ENCODE data around the gene CDC6.
"Not testable (repeated sequence)": the region's sequence is repeated elsewhere in the genome, so short reads cannot be mapped to it uniquely, and the experiment has no call there.

The CDC6 gene

GRCh38 chr17:40286473-40286872 is 1.2 kb upstream of the CDC6 start:
- Histone ChIP-seq H3K4me1 (ENCODE audit: control insufficient read depth, insufficient read depth, low read length) (no peaks in the 10 kb centered on the region), H3K4me3 (ENCODE audit: insufficient read depth, low read depth, low read length) (no peak overlapping the region), H3K27me3 (ENCODE audit: control insufficient read depth, insufficient read depth, low read length, poor library complexity, severe bottlenecking) (no peaks in the 10 kb centered on the region), H3K27ac (ENCODE audit: insufficient read depth, low read depth, low read length, poor library complexity, severe bottlenecking) (no peak overlapping the region), H3K9me3 (ENCODE audit: control insufficient read depth, low read length) (no peaks in the 10 kb centered on the region), H3K36me3 (ENCODE audit: control insufficient read depth, insufficient read depth, low read length) (peaks cover 14% of the 10 kb centered on the region)
- WGBS, 2 experiments = 96 to 100% methylated on average over 2 of the region's 2 CpGs

DNA sequence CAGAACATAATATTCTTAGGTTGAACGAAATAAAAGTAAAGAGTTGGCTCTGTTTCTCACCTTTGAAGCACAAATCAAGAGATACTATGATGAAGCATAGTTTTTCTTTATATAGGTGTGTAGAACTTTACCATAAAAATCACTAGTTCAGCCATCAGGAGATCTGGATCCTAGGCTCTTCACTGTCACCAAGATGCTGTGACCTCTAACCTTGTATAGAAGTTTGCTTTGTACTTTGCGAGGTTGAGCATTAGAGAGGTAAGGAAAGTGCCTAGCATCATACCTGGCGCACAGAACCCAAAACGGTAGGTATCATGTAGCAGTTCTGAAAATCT is 553 bp upstream of the CDC6 start:
- Histone ChIP-seq H3K4me3 (ENCODE audit: insufficient read depth, low read depth, low read length) (no peak overlapping the region), H3K27ac (ENCODE audit: insufficient read depth, low read depth, low read length, poor library complexity, severe bottlenecking) (no peak overlapping the region), H3K4me1 (ENCODE audit: control insufficient read depth, insufficient read depth, low read length) (no peaks in the 10 kb centered on the region), H3K27me3 (ENCODE audit: control insufficient read depth, insufficient read depth, low read length, poor library complexity, severe bottlenecking) (no peaks in the 10 kb centered on the region), H3K9me3 (ENCODE audit: control insufficient read depth, low read length) (no peaks in the 10 kb centered on the region), H3K36me3 (ENCODE audit: control insufficient read depth, insufficient read depth, low read length) (peaks cover 15% of the 10 kb centered on the region)
- 50 to 52% methylated on average over 4 of the region's 4 CpGs for WGBS, 2 experiments

GRCh38 chr17:40290629-40291280 is 3.1 kb downstream of the CDC6 start:
- Histone ChIP-seq H3K36me3 (ENCODE audit: control insufficient read depth, insufficient read depth, low read length) (peaks cover 35% of the 10 kb centered on the region), H3K27me3 (ENCODE audit: control insufficient read depth, insufficient read depth, low read length, poor library complexity, severe bottlenecking) (no peaks in the 10 kb centered on the region)
- 77 to 84% methylated on average over 4 of the region's 4 CpGs for WGBS, 2 experiments

DNA sequence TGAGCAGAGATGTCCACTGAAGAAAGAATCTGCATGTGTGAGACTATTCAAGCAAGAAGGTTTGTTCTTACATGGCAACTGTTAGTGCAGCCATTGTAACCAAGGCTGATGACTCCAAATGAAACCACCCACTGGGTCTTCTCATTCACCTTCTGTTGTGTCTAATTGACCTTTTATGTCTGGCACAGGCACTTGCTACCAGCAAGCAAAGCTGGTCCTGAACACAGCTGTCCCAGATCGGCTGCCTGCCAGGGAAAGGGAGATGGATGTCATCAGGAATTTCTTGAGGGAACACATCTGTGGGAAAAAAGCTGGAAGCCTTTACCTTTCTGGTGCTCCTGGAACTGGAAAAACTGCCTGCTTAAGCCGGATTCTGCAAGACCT is 3.6 kb downstream of the CDC6 start:
- H3K27ac ChIP-seq (ENCODE audit: insufficient read depth, low read depth, low read length, poor library complexity, severe bottlenecking) = no peak overlapping the region
- WGBS, 2 experiments = 91 to 93% methylated on average over 2 of the region's 2 CpGs

More at GRCh38 chr17:40290629-40291280, 3.1 kb downstream of the CDC6 start:
- no peaks in the 10 kb centered on the region for H3K4me1 ChIP-seq (ENCODE audit: control insufficient read depth, insufficient read depth, low read length)
- H3K4me3 ChIP-seq (ENCODE audit: insufficient read depth, low read depth, low read length) = no peak overlapping the region
- no peak overlapping the region for H3K27ac ChIP-seq (ENCODE audit: insufficient read depth, low read depth, low read length, poor library complexity, severe bottlenecking)
- H3K9me3 ChIP-seq (ENCODE audit: control insufficient read depth, low read length) = no peaks in the 10 kb centered on the region

GRCh38 chr17:40293363-40293762 is 5.7 kb downstream of the CDC6 start:
- Histone ChIP-seq H3K9me3 (ENCODE audit: control insufficient read depth, low read length) (no peaks in the 10 kb centered on the region), H3K27ac (ENCODE audit: insufficient read depth, low read depth, low read length, poor library complexity, severe bottlenecking) (no peak overlapping the region), H3K4me1 (ENCODE audit: control insufficient read depth, insufficient read depth, low read length) (no peaks in the 10 kb centered on the region), H3K4me3 (ENCODE audit: insufficient read depth, low read depth, low read length) (no peak overlapping the region), H3K27me3 (ENCODE audit: control insufficient read depth, insufficient read depth, low read length, poor library complexity, severe bottlenecking) (no peaks in the 10 kb centered on the region), H3K36me3 (ENCODE audit: control insufficient read depth, insufficient read depth, low read length) (peaks cover 46% of the 10 kb centered on the region)
- WGBS, 2 experiments = 89 to 91% methylated on average over 1 of the region's 1 CpG

More for the DNA sequence above, 3.6 kb downstream of the CDC6 start:
- H3K9me3 ChIP-seq (ENCODE audit: control insufficient read depth, low read length) = no peaks in the 10 kb centered on the region
- H3K4me1 ChIP-seq (ENCODE audit: control insufficient read depth, insufficient read depth, low read length) = no peaks in the 10 kb centered on the region
- no peaks in the 10 kb centered on the region for H3K27me3 ChIP-seq (ENCODE audit: control insufficient read depth, insufficient read depth, low read length, poor library complexity, severe bottlenecking)
- H3K36me3 ChIP-seq (ENCODE audit: control insufficient read depth, insufficient read depth, low read length) = peaks cover 35% of the 10 kb centered on the region
- H3K4me3 ChIP-seq (ENCODE audit: insufficient read depth, low read depth, low read length) = no peak overlapping the region

DNA sequence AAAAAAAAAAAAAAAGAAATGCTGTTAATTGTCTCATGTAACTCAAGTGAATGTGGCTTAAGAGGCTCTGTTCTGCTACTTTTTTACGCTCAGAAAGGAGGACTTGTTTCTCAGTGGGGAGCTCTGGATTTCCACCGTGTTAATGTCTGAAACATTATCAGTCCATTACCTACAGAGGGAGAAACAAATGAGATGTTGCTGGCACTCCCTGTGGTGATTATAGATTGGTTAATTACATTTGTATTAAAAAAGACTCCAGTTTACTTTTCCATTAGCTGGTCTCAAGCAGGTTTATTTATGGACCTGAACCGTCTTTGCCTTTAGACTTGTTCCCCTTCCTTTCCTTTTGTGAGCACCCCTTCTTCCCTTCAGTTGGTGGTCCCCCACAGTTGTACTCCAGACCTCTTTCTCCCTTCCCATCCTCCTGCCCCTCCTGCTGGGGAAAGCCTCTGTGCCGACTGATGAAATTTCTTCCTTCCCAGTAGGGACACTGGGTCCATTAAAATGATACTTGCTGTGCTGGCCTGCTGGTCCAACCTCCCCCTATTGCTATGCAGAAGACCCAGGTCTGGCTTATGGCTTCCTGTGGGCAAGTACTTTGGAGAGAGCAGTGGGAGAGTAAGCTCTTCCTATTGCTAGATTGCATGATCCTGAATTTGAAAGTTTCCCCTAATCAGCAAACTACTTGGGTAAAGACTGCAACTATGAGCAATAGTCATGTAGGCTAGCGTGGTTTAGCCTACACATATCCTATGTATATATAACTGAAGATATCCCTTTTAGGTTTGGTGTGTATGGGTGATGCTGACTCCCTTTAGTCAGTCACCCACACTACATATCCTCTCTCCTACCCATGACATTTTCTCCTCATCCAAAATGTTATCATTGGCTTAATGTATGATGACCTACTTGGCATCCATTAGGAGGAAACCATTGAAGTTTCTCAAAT is 8.1 kb downstream of the CDC6 start:
- Histone ChIP-seq H3K27ac (ENCODE audit: insufficient read depth, low read depth, low read length, poor library complexity, severe bottlenecking) (no peak overlapping the region), H3K4me1 (ENCODE audit: control insufficient read depth, insufficient read depth, low read length) (no peaks in the 10 kb centered on the region), H3K4me3 (ENCODE audit: insufficient read depth, low read depth, low read length) (no peak overlapping the region), H3K36me3 (ENCODE audit: control insufficient read depth, insufficient read depth, low read length) (peaks cover 50% of the 10 kb centered on the region), H3K27me3 (ENCODE audit: control insufficient read depth, insufficient read depth, low read length, poor library complexity, severe bottlenecking) (no peaks in the 10 kb centered on the region), H3K9me3 (ENCODE audit: control insufficient read depth, low read length) (no peaks in the 10 kb centered on the region)
- WGBS, 2 experiments = 13 to 30% methylated on average over 3 to 4 of the region's 5 CpGs

- no peaks in the 10 kb centered on the region for H3K9me3 ChIP-seq (ENCODE audit: control insufficient read depth, low read length)
- no peaks in the 10 kb centered on the region for H3K27me3 ChIP-seq (ENCODE audit: control insufficient read depth, insufficient read depth, low read length, poor library complexity, severe bottlenecking)
- WGBS, 2 experiments = 90 to 100% methylated on average over 1 to 2 of the region's 2 CpGs
- no peak overlapping the region for H3K27ac ChIP-seq (ENCODE audit: insufficient read depth, low read depth, low read length, poor library complexity, severe bottlenecking)
- H3K36me3 ChIP-seq (ENCODE audit: control insufficient read depth, insufficient read depth, low read length) = peaks cover 58% of the 10 kb centered on the region
- no peak overlapping the region for H3K4me3 ChIP-seq (ENCODE audit: insufficient read depth, low read depth, low read length)
- H3K4me1 ChIP-seq (ENCODE audit: control insufficient read depth, insufficient read depth, low read length) = no peaks in the 10 kb centered on the region
Measured at GRCh38 chr17:40297511-40297910, 9.8 kb downstream of the CDC6 start.

DNA sequence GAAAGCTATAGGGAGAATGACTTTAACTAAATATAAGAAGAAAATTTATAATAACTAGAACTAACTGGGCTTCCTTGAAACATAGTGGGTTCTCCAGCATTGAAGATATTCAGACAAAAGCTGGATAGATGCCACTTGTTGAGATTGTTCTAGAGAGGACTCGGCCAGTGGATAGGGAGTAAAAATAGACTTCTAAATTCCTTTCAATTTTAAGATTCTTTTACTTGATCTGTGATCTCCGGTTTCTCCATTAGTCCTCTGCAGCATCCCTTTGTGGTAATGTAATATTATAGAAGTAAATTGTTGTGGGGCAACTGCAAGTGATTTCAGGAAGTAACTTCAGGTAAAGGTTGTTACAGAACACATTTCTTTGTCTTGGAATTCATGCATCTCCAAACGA is 11.0 kb downstream of the CDC6 start:
- Histone ChIP-seq H3K4me3 (ENCODE audit: insufficient read depth, low read depth, low read length) (no peak overlapping the region), H3K27me3 (ENCODE audit: control insufficient read depth, insufficient read depth, low read length, poor library complexity, severe bottlenecking) (no peaks in the 10 kb centered on the region), H3K4me1 (ENCODE audit: control insufficient read depth, insufficient read depth, low read length) (no peaks in the 10 kb centered on the region), H3K27ac (ENCODE audit: insufficient read depth, low read depth, low read length, poor library complexity, severe bottlenecking) (no peak overlapping the region), H3K36me3 (ENCODE audit: control insufficient read depth, insufficient read depth, low read length) (peaks cover 54% of the 10 kb centered on the region), H3K9me3 (ENCODE audit: control insufficient read depth, low read length) (no peaks in the 10 kb centered on the region)
- 89 to 98% methylated on average over 3 of the region's 3 CpGs for WGBS, 2 experiments

GRCh38 chr17:40299159-40299757 is 11.6 kb downstream of the CDC6 start:
- peaks cover 49% of the 10 kb centered on the region for H3K36me3 ChIP-seq (ENCODE audit: control insufficient read depth, insufficient read depth, low read length)
- 93 to 95% methylated on average over 7 of the region's 7 CpGs for WGBS, 2 experiments
- H3K27me3 ChIP-seq (ENCODE audit: control insufficient read depth, insufficient read depth, low read length, poor library complexity, severe bottlenecking); H3K4me3 ChIP-seq (ENCODE audit: insufficient read depth, low read depth, low read length); H3K4me1 ChIP-seq (ENCODE audit: control insufficient read depth, insufficient read depth, low read length); H3K27ac ChIP-seq (ENCODE audit: insufficient read depth, low read depth, low read length, poor library complexity, severe bottlenecking); H3K9me3 ChIP-seq (ENCODE audit: control insufficient read depth, low read length): not testable (repeated sequence)

DNA sequence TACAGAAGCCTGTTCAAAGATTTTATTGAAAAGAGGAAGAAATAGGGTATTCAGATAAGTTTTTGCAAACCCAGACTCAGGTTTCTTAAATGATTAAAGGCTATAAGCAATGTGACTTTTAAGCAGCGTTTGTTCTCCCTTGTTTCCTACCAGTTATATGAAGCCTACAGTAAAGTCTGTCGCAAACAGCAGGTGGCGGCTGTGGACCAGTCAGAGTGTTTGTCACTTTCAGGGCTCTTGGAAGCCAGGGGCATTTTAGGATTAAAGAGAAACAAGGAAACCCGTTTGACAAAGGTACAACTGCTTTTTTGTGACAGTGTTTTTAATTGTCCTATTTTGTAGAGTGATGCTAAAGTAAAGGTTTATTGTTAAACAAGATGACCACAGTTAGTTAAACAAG is 13.6 kb downstream of the CDC6 start:
- Histone ChIP-seq H3K4me3 (ENCODE audit: insufficient read depth, low read depth, low read length) (no peak overlapping the region), H3K36me3 (ENCODE audit: control insufficient read depth, insufficient read depth, low read length) (peaks cover 44% of the 10 kb centered on the region), H3K9me3 (ENCODE audit: control insufficient read depth, low read length) (no peaks in the 10 kb centered on the region), H3K4me1 (ENCODE audit: control insufficient read depth, insufficient read depth, low read length) (peaks cover 3% of the 10 kb centered on the region), H3K27ac (ENCODE audit: insufficient read depth, low read depth, low read length, poor library complexity, severe bottlenecking) (no peak overlapping the region), H3K27me3 (ENCODE audit: control insufficient read depth, insufficient read depth, low read length, poor library complexity, severe bottlenecking) (no peaks in the 10 kb centered on the region)
- WGBS, 2 experiments = 73 to 81% methylated on average over 4 of the region's 4 CpGs

Data from ectodermal cell (in vitro differentiated cells).